Upper lobe of left lung (tissue), 4 donors: ENCODE measurements around the gene GATAD2B.

Experiments used
- CTCF ChIP-seq, 6 experiments: fragments of 450-650 bp in 4 of 6; fragments of 200-600 bp in 2 of 6; sonication (generic) in 2 of 6; IDR thresholded peaks; one replicate each; pipeline ENCODE4 v1.5.1; 2016 to 2019; ENCODE audit warnings: antibody characterized with exemption in 6 of 6
- EP300 ChIP-seq, 4 donors: sonication (generic); formaldehyde crosslinking; IDR thresholded peaks; one replicate each; pipeline ENCODE4 v1.5.1; 2017; ENCODE audit warnings: antibody characterized with exemption in 4 of 4, control low read depth in 2 of 4

- no peak for TF ChIP-seq CTCF (IDR thresholded peaks at IDR 0.05)
- no peak for TF ChIP-seq EP300 (IDR thresholded peaks at IDR 0.05)
Measured at GRCh38 chr1:153793261-153793972, 129.4 kb downstream of the GATAD2B start.
